Lower leg skin (tissue), 3 donors: Measurements from ENCODE around the gene CNOT1.

ENCODE experiments used
- POLR2A ChIP-seq, 2 donors: fragments of 450-650 bp; IDR thresholded peaks; one replicate each; pipeline ENCODE4 v1.6.1; 2016 to 2017; ENCODE audit warnings: antibody characterized with exemption in 2 of 2, mild to moderate bottlenecking in 1 of 2, moderate library complexity in 1 of 2
- TF ChIP-seq, protein P1 (sequence below), 3 donors: fragments of 450-650 bp; IDR thresholded peaks; one replicate each; pipeline ENCODE4 v1.5.1; 2016; ENCODE audit warnings: antibody characterized with exemption in 3 of 3, mild to moderate bottlenecking in 3 of 3, moderate library complexity in 2 of 3

DNA sequence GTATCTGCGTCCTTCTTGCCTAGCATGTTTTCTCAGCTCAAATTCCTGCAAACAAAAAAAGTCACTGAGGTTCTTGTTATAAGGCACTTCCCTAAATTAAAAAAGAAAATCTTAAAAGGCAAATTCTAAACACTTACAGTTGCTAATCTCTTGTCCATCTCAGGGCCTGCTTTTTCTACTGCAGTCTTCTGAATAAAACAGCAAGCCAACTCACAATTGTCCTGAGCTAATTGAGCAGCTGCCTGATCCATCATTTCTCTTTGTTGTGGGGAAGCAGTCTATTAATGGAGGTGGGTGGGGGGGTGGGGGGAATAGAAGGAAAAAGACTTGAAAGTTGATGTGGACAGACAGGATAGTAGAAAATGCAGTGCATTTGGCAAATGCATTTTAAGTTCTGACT, 87.3 kb downstream of the CNOT1 start:
- TF ChIP-seq POLR2A (IDR thresholded peaks at IDR 0.05), result no peak
- TF ChIP-seq, protein P1, sequence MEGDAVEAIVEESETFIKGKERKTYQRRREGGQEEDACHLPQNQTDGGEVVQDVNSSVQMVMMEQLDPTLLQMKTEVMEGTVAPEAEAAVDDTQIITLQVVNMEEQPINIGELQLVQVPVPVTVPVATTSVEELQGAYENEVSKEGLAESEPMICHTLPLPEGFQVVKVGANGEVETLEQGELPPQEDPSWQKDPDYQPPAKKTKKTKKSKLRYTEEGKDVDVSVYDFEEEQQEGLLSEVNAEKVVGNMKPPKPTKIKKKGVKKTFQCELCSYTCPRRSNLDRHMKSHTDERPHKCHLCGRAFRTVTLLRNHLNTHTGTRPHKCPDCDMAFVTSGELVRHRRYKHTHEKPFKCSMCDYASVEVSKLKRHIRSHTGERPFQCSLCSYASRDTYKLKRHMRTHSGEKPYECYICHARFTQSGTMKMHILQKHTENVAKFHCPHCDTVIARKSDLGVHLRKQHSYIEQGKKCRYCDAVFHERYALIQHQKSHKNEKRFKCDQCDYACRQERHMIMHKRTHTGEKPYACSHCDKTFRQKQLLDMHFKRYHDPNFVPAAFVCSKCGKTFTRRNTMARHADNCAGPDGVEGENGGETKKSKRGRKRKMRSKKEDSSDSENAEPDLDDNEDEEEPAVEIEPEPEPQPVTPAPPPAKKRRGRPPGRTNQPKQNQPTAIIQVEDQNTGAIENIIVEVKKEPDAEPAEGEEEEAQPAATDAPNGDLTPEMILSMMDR (IDR thresholded peaks at IDR 0.05), result no peak
